K562 (cell line): ENCODE measurements around the gene BRF1. TPM values are rescaled to one million over a fixed set of nuclear protein-coding genes. Genes with fewer than 3 reads are reported as not detected.

Experiments used
- ATAC-seq: fragments of 200-7000 bp; cut with Tn5 transposase; 3 replicates; pipeline ENCODE4 v1.9.1; 2020; ENCODE audit warnings: moderate library complexity
- BruUV-seq: library from RNA; stranded (reverse); fragments of 400-500 nt; replicated peaks from 2 replicates; lab custom pipeline; 2021; lab: Mats Ljungman, UMichigan
- CTCF ChIA-PET: fragments of 300-600 bp; formaldehyde crosslinking; extraction: SDS; loops from one replicate; lab custom pipeline; 2021; ENCODE audit warnings: low intra/inter-chr PET ratio; lab: Yijun Ruan, JAX
- POLR2A ChIA-PET: fragments of 300-600, 350-650 bp; sonication (Branson Sonifier 250); formaldehyde crosslinking; extraction: SDS; loops from one replicate; lab custom pipeline; 2021; ENCODE audit warnings: antibody characterized with exemption, inconsistent platforms; lab: Yijun Ruan, JAX
- DNase-seq, 4 experiments: peaks; one replicate each; pipeline versions ENCODE4 v3.0.0 to v3.0.0-alpha.2; 2011 to 2018; ENCODE audit warnings: low spot score in 3 of 4, mixed read lengths in 3 of 4; ENCODE audit errors: extremely low read depth in 1 of 4
- FAIRE-seq: peaks from 2 replicates; lab custom pipeline; 2011; peaks lifted over from hg19 to GRCh38; lab: Jason Lieb, UNC
- H2AFZ ChIP-seq: 2 replicates; pipeline ENCODE4 v1.6.0; 2011; ENCODE audit warnings: low read depth, low read length, control low read depth, inconsistent platforms
- H3K27ac ChIP-seq: fragments of 200-600 bp; 3 replicates; pipeline ENCODE4 v1.8.0; 2011; ENCODE audit warnings: low read depth, mild to moderate bottlenecking, control low read depth, inconsistent platforms, low read length, moderate library complexity, mixed read lengths; ENCODE audit errors: extremely low read depth
- H3K27me3 ChIP-seq, 2 experiments: fragments of 300-600 bp in 1 of 2; 2 replicates in 1 of 2; 3 replicates in 1 of 2; pipeline versions ENCODE4 v1.6.0 to v1.8.0; 2011; ENCODE audit warnings: inconsistent platforms in 2 of 2, low read length in 2 of 2, mild to moderate bottlenecking in 1 of 2, mixed read lengths in 1 of 2, moderate library complexity in 1 of 2; ENCODE audit not compliant: control insufficient read depth in 2 of 2, insufficient read depth in 2 of 2
- H3K36me3 ChIP-seq: fragments of 300-600 bp; 3 replicates; pipeline ENCODE4 v1.8.0; 2011; ENCODE audit warnings: mild to moderate bottlenecking, low read length, inconsistent platforms; ENCODE audit not compliant: control insufficient read depth, insufficient read depth
- H3K4me1 ChIP-seq, 2 experiments: fragments of 200-600 bp in 1 of 2; replicated peaks in 1 of 2; 2 replicates in 1 of 2; 3 replicates in 1 of 2; pipeline versions ENCODE4 v1.5.1 to v1.8.0; 2011; ENCODE audit warnings: inconsistent platforms in 2 of 2, low read length in 2 of 2, mild to moderate bottlenecking in 1 of 2, mixed read lengths in 1 of 2, moderate library complexity in 1 of 2; ENCODE audit not compliant: control insufficient read depth in 2 of 2, insufficient read depth in 2 of 2
- H3K4me2 ChIP-seq: 2 replicates; pipeline ENCODE4 v1.6.1; 2011; ENCODE audit warnings: low read length, control low read depth, inconsistent platforms, mixed read lengths; ENCODE audit not compliant: insufficient read depth
- H3K4me3 ChIP-seq: fragments of 200-600 bp; sonication (generic), shearing (Covaris generic); 2 replicates; pipeline ENCODE4 v1.5.1; 2016; ENCODE audit warnings: control low read depth, inconsistent platforms
- H3K79me2 ChIP-seq: fragments of 200-600 bp; 3 replicates; pipeline ENCODE4 v1.8.0; 2011; ENCODE audit warnings: low read length, inconsistent platforms; ENCODE audit not compliant: control insufficient read depth, insufficient read depth
- H3K9ac ChIP-seq, 2 experiments: 2 replicates each; pipeline versions ENCODE4 v1.6.0 to v1.6.1; 2011; ENCODE audit warnings: low read depth in 2 of 2, low read length in 2 of 2, control low read depth in 1 of 2, inconsistent platforms in 1 of 2, mild to moderate bottlenecking in 1 of 2, mixed read lengths in 1 of 2; ENCODE audit not compliant: insufficient read depth in 1 of 2
- H3K9me1 ChIP-seq: one replicate; pipeline ENCODE4 v1.6.0; 2011; ENCODE audit warnings: inconsistent platforms, mild to moderate bottlenecking, low read length, moderate library complexity; ENCODE audit not compliant: control insufficient read depth, insufficient read depth
- H3K9me3 ChIP-seq: replicated peaks from 2 replicates; pipeline ENCODE4 v1.5.1; 2011; ENCODE audit warnings: low read depth, low read length, inconsistent platforms; ENCODE audit not compliant: control insufficient read depth, insufficient read depth
- H4K20me1 ChIP-seq: replicated peaks from 2 replicates; pipeline ENCODE4 v1.6.1; 2011; ENCODE audit warnings: low read length, inconsistent platforms, mixed read lengths; ENCODE audit not compliant: control insufficient read depth, insufficient read depth
- MCM3 ChIP-seq: fragments of 450-650 bp; IDR thresholded peaks from 2 replicates; pipeline ENCODE4 v1.6.1; 2016
- NFE2 ChIP-seq: IDR thresholded peaks from 2 replicates; pipeline ENCODE4 v1.6.1; 2014; ENCODE audit warnings: antibody characterized with exemption, low read depth
- RAD21 ChIP-seq, 2 experiments: fragments of 250-450 bp in 1 of 2; fragments of 450-650 bp in 1 of 2; sonication (Bioruptor Pico) in 1 of 2; formaldehyde crosslinking in 1 of 2; IDR thresholded peaks in 1 of 2; conservative IDR thresholded peaks in 1 of 2; 2 replicates each; pipeline versions ENCODE4 v1.4.0 to v1.8.0; 2020 to 2022; ENCODE audit warnings: mild to moderate bottlenecking in 2 of 2, moderate library complexity in 1 of 2
- SMC3 ChIP-seq: conservative IDR thresholded peaks from 2 replicates; pipeline ENCODE4 v1.6.1; 2011; ENCODE audit warnings: low read depth, low read length, improper control_type of control experiment; ENCODE audit not compliant: insufficient read depth
- WGBS: fragments of 100-300 bp; shearing (Covaris generic); methylation state at CpG from one replicate; pipeline ENCODE4 v1.1.6; 2016; ENCODE audit warnings: low coverage, mixed read lengths; ENCODE audit not compliant: insufficient coverage; ENCODE audit errors: missing lambda C conversion rate; 5-methylcytosine and 5-hydroxymethylcytosine counted together
- in situ Hi-C: fragments of 300-500 bp; cut with MboI; formaldehyde crosslinking; loops from 4 replicates; pipeline ENCODE4 v1.15.0; 2018; ENCODE audit warnings: inconsistent platforms, mixed read lengths
- intact Hi-C: fragments of 100-400 bp; cut with micrococcal nuclease; formaldehyde crosslinking; loops from 2 replicates; pipeline ENCODE4 v1.14.2; 2022
- polyA plus RNA-seq, 8 experiments: library from polyadenylated mRNA; depleted of rRNA in 4 of 8; stranded (reverse) in 5 of 8; unstranded in 3 of 8; fragments of >200 nt; fragmentation: Nextera tagmentation in 2 of 8; fragmentation: Illumina TruSeq in 1 of 8; extraction: Ambion mirVana in 2 of 8; extraction: Trizol in 1 of 8; gene quantifications; 2 replicates each; pipeline versions ENCODE4 v1.2.1 to v1.2.3, GENCODE V29; 2011 to 2014; ENCODE audit warnings: inconsistent platforms in 1 of 8, missing spikeins in 1 of 8
- total RNA-seq, 7 experiments: library from RNA; depleted of rRNA in 6 of 7; stranded (reverse); fragments of >200 nt in 6 of 7; fragmentation: Illumina TruSeq in 2 of 7; extraction: Trizol in 2 of 7; gene quantifications; 2 replicates each; pipeline versions ENCODE4 v1.2.1 to v1.2.3, GENCODE V29; 2011 to 2021; ENCODE audit warnings: low replicate concordance in 1 of 7
- TF ChIP-seq, protein P1 (sequence below), 2 experiments: fragments of 450-650 bp; formaldehyde crosslinking in 1 of 2; IDR thresholded peaks; 2 replicates each; pipeline versions ENCODE4 v1.4.0 to v1.6.1; 2014 to 2020; ENCODE audit warnings: mild to moderate bottlenecking in 2 of 2, borderline replicate concordance in 1 of 2, low read depth in 1 of 2
- TF ChIP-seq, protein P2 (sequence below): fragments of 250-450 bp; sonication (Bioruptor Pico); IDR thresholded peaks from 2 replicates; pipeline ENCODE4 v1.5.0; 2021; ENCODE audit warnings: mild to moderate bottlenecking, borderline replicate concordance
- TF ChIP-seq, protein P3 (sequence below): fragments of 450-650 bp; formaldehyde crosslinking; IDR thresholded peaks from 2 replicates; pipeline ENCODE4 v1.4.0; 2020; ENCODE audit warnings: mild to moderate bottlenecking, moderate library complexity

Gene BRF1
- total and polyA plus RNA-seq, 9 of the 15 experiments (the other 6 are each of a cell fraction or from before 2014, with no cell fraction given), result 0.14 to 24.6 (median 8.2) TPM

DNA sequence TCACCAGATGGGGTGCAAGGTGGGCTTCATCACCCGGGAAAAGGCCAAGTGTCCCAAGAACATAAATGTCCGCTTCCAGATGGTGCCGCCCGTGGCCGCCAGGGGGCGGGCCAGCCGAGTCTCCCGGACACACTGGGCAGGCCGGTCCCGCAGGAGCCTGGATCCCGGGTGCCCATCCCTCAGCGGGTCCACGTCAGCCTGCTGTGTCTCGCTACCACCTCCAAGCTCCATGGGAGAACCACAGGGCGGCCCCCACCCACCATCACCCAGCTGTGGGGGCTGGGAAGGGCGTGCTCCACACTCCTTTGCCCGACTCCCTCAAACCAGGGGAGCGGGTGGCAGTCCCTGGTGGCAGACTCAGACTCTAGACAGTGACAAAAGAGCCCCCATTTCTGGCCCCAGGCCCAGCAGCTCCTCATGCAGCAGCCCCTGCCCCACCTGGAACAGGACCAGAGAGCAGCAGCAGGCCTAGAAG lies 97.7 kb downstream of the BRF1 start:
- H3K79me2 ChIP-seq, result no peaks in the 10 kb centered on the region
- BruUV-seq, result no TSS peak
- POLR2A ChIA-PET, result interaction anchor here (1.0 kb wide), 1 partner anchor 9 kb away, joined by 3 read pairs; no protein-coding TSS in a partner anchor
- intact Hi-C loops, result loop anchor here (5.0 kb wide), 1 partner anchor 79 kb away; no protein-coding TSS in a partner anchor
- CTCF ChIA-PET, result interaction anchor here (0.6 to 2.0 kb wide), 2 partner anchors 144 to 149 kb away, joined by 3 to 15 read pairs; no protein-coding TSS in a partner anchor
- no peaks in the 10 kb centered on the region for H3K9me1 ChIP-seq
- H3K4me2 ChIP-seq, result no peak overlapping the region
- H3K27me3 ChIP-seq, result peaks cover 0 to 5% of the 10 kb centered on the region in 2 experiments; a peak in 1 of 5 replicates
- no peaks in the 10 kb centered on the region for H3K36me3 ChIP-seq
- in situ Hi-C loops, result loop anchor here (5.0 kb wide), 1 partner anchor 64 kb away; no protein-coding TSS in a partner anchor
- H3K4me3 ChIP-seq, result no peak overlapping the region
- no peaks in the 10 kb centered on the region for H3K9me3 ChIP-seq
- FAIRE-seq (peak; percentile 19), ATAC-seq (peak; percentile 77), DNase-seq (peak; percentile 61 to 71 (median 70))
- H3K27ac ChIP-seq, result no peak overlapping the region
- no peak overlapping the region for H3K9ac ChIP-seq
- 7% methylated on average over 11 of the region's 18 CpGs for WGBS
- H4K20me1 ChIP-seq, result peaks cover 12% of the 10 kb centered on the region; the same call in 1 of the 2 replicates
- H3K4me1 ChIP-seq, result peaks cover 3 to 75% of the 10 kb centered on the region in 2 experiments; a peak in 3 of 5 replicates
- no peak overlapping the region for H2AFZ ChIP-seq
- TF ChIP-seq RAD21 (CRISPR knock-in tag; conservative IDR thresholded peaks at IDR 0.05 in 1 of 2, IDR thresholded peaks at IDR 0.05 in 1 of 2) (peak; percentile 39 to 63), MCM3 (no peak), SMC3 (peak; percentile 70), NFE2 (no peak)
- TF ChIP-seq, protein P1, sequence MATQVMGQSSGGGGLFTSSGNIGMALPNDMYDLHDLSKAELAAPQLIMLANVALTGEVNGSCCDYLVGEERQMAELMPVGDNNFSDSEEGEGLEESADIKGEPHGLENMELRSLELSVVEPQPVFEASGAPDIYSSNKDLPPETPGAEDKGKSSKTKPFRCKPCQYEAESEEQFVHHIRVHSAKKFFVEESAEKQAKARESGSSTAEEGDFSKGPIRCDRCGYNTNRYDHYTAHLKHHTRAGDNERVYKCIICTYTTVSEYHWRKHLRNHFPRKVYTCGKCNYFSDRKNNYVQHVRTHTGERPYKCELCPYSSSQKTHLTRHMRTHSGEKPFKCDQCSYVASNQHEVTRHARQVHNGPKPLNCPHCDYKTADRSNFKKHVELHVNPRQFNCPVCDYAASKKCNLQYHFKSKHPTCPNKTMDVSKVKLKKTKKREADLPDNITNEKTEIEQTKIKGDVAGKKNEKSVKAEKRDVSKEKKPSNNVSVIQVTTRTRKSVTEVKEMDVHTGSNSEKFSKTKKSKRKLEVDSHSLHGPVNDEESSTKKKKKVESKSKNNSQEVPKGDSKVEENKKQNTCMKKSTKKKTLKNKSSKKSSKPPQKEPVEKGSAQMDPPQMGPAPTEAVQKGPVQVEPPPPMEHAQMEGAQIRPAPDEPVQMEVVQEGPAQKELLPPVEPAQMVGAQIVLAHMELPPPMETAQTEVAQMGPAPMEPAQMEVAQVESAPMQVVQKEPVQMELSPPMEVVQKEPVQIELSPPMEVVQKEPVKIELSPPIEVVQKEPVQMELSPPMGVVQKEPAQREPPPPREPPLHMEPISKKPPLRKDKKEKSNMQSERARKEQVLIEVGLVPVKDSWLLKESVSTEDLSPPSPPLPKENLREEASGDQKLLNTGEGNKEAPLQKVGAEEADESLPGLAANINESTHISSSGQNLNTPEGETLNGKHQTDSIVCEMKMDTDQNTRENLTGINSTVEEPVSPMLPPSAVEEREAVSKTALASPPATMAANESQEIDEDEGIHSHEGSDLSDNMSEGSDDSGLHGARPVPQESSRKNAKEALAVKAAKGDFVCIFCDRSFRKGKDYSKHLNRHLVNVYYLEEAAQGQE (IDR thresholded peaks at IDR 0.05; ENCODE audit: borderline replicate concordance), result peak; percentile 64
- TF ChIP-seq, protein P1 (CRISPR knock-in tag; IDR thresholded peaks at IDR 0.05; ENCODE audit: low read depth), result no peak
- TF ChIP-seq, protein P2, sequence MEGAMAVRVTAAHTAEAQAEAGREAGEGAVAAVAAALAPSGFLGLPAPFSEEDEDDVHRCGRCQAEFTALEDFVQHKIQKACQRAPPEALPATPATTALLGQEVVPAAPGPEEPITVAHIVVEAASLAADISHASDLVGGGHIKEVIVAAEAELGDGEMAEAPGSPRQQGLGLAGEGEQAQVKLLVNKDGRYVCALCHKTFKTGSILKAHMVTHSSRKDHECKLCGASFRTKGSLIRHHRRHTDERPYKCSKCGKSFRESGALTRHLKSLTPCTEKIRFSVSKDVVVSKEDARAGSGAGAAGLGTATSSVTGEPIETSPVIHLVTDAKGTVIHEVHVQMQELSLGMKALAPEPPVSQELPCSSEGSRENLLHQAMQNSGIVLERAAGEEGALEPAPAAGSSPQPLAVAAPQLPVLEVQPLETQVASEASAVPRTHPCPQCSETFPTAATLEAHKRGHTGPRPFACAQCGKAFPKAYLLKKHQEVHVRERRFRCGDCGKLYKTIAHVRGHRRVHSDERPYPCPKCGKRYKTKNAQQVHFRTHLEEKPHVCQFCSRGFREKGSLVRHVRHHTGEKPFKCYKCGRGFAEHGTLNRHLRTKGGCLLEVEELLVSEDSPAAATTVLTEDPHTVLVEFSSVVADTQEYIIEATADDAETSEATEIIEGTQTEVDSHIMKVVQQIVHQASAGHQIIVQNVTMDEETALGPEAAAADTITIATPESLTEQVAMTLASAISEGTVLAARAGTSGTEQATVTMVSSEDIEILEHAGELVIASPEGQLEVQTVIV (CRISPR knock-in tag), result no peak
- TF ChIP-seq, protein P3, sequence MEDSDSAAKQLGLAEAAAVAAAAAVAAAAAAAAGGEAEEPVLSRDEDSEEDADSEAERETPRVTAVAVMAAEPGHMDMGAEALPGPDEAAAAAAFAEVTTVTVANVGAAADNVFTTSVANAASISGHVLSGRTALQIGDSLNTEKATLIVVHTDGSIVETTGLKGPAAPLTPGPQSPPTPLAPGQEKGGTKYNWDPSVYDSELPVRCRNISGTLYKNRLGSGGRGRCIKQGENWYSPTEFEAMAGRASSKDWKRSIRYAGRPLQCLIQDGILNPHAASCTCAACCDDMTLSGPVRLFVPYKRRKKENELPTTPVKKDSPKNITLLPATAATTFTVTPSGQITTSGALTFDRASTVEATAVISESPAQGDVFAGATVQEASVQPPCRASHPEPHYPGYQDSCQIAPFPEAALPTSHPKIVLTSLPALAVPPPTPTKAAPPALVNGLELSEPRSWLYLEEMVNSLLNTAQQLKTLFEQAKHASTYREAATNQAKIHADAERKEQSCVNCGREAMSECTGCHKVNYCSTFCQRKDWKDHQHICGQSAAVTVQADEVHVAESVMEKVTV (CRISPR knock-in tag), result peak; percentile 32; the same call in 1 of the 2 replicates
